Measurements from ENCODE around the gene OSBPL6. TPM values are rescaled to one million over a fixed set of nuclear protein-coding genes. Genes with fewer than 3 reads are reported as not detected.
A peak's percentile ranks its signal among the peaks of the same experiment; 100 is the strongest.
"Not testable (repeated sequence)": the region's sequence is repeated elsewhere in the genome, so short reads cannot be mapped to it uniquely, and the experiment has no call there.

The OSBPL6 gene
- total RNA-seq, 1 donor from 2014 or later = 1.8 TPM

- peaks cover 11% of the 10 kb centered on the region for H3K27me3 Mint-ChIP-seq (ENCODE audit: low read depth)
- H3K36me3 Mint-ChIP-seq (ENCODE audit: low read depth); H3K4me1 Mint-ChIP-seq (ENCODE audit: low read depth); DNase-seq (ENCODE audit: low spot score); intact Hi-C loops (cut with micrococcal nuclease); H3K9me3 Mint-ChIP-seq; H3K4me3 Mint-ChIP-seq (ENCODE audit: low read depth); H3K27ac Mint-ChIP-seq: not testable (repeated sequence)
Observed at GRCh38 chr2:178180648-178181047, 13.7 kb upstream of the OSBPL6 start.

GRCh38 chr2:178187861-178188260 is 6.5 kb upstream of the OSBPL6 start:
- Mint-ChIP-seq H3K9me3 (no peaks in the 10 kb centered on the region), H3K4me1 (ENCODE audit: low read depth) (peaks cover 6% of the 10 kb centered on the region), H3K4me3 (ENCODE audit: low read depth) (no peak overlapping the region), H3K27ac (no peak overlapping the region), H3K36me3 (ENCODE audit: low read depth) (no peaks in the 10 kb centered on the region), H3K27me3 (ENCODE audit: low read depth) (peaks cover 32% of the 10 kb centered on the region)
- DNase-seq (ENCODE audit: low spot score) = no peak
- intact Hi-C loops (cut with micrococcal nuclease) = no loop called here

DNA sequence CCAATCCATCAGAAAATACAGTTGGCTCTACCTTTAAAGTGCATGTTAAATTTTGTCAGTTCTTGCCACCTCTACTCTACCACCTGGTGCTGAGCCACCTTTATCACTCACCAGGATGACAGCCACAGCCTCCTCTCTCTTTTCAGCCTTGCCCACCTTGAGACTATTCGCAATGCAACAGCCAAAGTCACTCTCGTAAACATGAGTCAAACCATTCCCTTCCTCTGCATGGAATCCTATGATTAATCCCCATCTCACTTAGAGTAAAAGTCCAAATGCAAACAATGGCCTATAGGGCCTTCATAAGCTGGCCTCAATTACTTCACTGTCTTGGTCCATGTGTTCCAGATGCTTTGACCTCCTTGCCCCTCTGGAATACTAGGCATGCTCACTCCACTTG is 5.8 kb upstream of the OSBPL6 start:
- no peak for DNase-seq (ENCODE audit: low spot score)
- Mint-ChIP-seq H3K4me1 (ENCODE audit: low read depth) (peaks cover 6% of the 10 kb centered on the region), H3K9me3 (no peaks in the 10 kb centered on the region), H3K27me3 (ENCODE audit: low read depth) (peaks cover 38% of the 10 kb centered on the region), H3K36me3 (ENCODE audit: low read depth) (no peaks in the 10 kb centered on the region), H3K4me3 (ENCODE audit: low read depth) (no peak overlapping the region), H3K27ac (no peak overlapping the region)
- intact Hi-C loops (cut with micrococcal nuclease) = no loop called here

DNA sequence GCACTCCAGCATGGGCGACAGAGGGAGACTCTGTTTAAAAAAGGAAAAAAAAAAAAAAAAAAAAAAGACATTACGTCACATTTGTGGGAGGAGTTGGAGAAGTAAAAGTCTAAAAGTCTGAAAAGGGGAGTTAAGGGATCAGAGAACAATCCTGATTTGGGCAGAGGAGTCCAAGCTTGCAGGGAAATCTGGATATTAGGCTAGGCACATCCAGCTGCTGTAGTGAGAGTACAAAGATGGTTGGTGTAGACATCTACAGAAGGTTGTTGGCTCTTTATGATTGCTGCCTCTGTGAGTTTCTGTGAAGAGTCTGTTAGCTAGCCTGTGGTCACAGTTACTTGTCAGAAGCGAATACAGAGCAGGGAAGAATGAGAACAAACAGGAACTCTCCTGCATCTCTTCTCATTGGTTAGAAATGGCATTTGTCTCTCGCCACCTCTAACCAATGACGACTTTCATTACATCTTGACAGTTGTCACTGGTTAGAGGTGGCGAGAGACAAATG is 3.3 kb upstream of the OSBPL6 start:
- Mint-ChIP-seq H3K27me3 (ENCODE audit: low read depth) (peaks cover 40% of the 10 kb centered on the region), H3K9me3 (no peaks in the 10 kb centered on the region), H3K36me3 (ENCODE audit: low read depth) (no peaks in the 10 kb centered on the region), H3K4me1 (ENCODE audit: low read depth) (peaks cover 11% of the 10 kb centered on the region), H3K27ac (peak overlapping the region; percentile 44), H3K4me3 (ENCODE audit: low read depth) (peak overlapping the region; percentile 9)
- DNase-seq (ENCODE audit: low spot score) = peak; percentile 10
- intact Hi-C loops (cut with micrococcal nuclease) = loop anchor here (10.0 kb wide), 1 partner anchor 224 kb away; no protein-coding TSS in a partner anchor

- Mint-ChIP-seq H3K36me3 (ENCODE audit: low read depth) (no peaks in the 10 kb centered on the region), H3K9me3 (no peaks in the 10 kb centered on the region), H3K4me3 (ENCODE audit: low read depth) (no peak overlapping the region), H3K27me3 (ENCODE audit: low read depth) (peaks cover 40% of the 10 kb centered on the region), H3K4me1 (ENCODE audit: low read depth) (peaks cover 11% of the 10 kb centered on the region), H3K27ac (no peak overlapping the region)
- no peak for DNase-seq (ENCODE audit: low spot score)
- intact Hi-C loops (cut with micrococcal nuclease) = loop anchor here (10.0 kb wide), 1 partner anchor 223 kb away; no protein-coding TSS in a partner anchor
Observed at GRCh38 chr2:178191511-178191910, 2.8 kb upstream of the OSBPL6 start.

GRCh38 chr2:178193496-178193822 is 853 bp upstream of the OSBPL6 start:
- DNase-seq (ENCODE audit: low spot score) = no peak
- Mint-ChIP-seq H3K4me1 (ENCODE audit: low read depth) (peaks cover 15% of the 10 kb centered on the region), H3K9me3 (no peaks in the 10 kb centered on the region), H3K4me3 (ENCODE audit: low read depth) (peak overlapping the region; percentile 71), H3K36me3 (ENCODE audit: low read depth) (no peaks in the 10 kb centered on the region), H3K27me3 (ENCODE audit: low read depth) (peaks cover 54% of the 10 kb centered on the region), H3K27ac (no peak overlapping the region)
- intact Hi-C loops (cut with micrococcal nuclease) = loop anchor here (10.0 kb wide), 1 partner anchor 221 kb away; no protein-coding TSS in a partner anchor

GRCh38 chr2:178194600-178195389 is 483 bp downstream of the OSBPL6 start:
- no peak overlapping the region for H3K27ac Mint-ChIP-seq
- intact Hi-C loops (cut with micrococcal nuclease) = loop anchor here (2.0 to 10.0 kb wide), 2 partner anchors 82 to 220 kb away; partner anchors contain the start of gene RBM45
- H3K9me3 Mint-ChIP-seq = no peaks in the 10 kb centered on the region
- no peaks in the 10 kb centered on the region for H3K36me3 Mint-ChIP-seq (ENCODE audit: low read depth)
- no peak for DNase-seq (ENCODE audit: low spot score)
- H3K4me1 Mint-ChIP-seq (ENCODE audit: low read depth) = peaks cover 15% of the 10 kb centered on the region
- H3K4me3 Mint-ChIP-seq (ENCODE audit: low read depth) = peak overlapping the region; percentile 70
- peaks cover 65% of the 10 kb centered on the region for H3K27me3 Mint-ChIP-seq (ENCODE audit: low read depth)

- Mint-ChIP-seq H3K4me3 (ENCODE audit: low read depth) (peak overlapping the region; percentile 70), H3K9me3 (no peaks in the 10 kb centered on the region), H3K27me3 (ENCODE audit: low read depth) (peaks cover 67% of the 10 kb centered on the region), H3K27ac (no peak overlapping the region), H3K4me1 (ENCODE audit: low read depth) (peaks cover 15% of the 10 kb centered on the region), H3K36me3 (ENCODE audit: low read depth) (no peaks in the 10 kb centered on the region)
- no peak for DNase-seq (ENCODE audit: low spot score)
- intact Hi-C loops (cut with micrococcal nuclease) = loop anchor here (2.0 to 10.0 kb wide), 2 partner anchors 83 to 219 kb away; partner anchors contain the start of gene RBM45
Observed at GRCh38 chr2:178195390-178196166, 1.3 kb downstream of the OSBPL6 start.

DNA sequence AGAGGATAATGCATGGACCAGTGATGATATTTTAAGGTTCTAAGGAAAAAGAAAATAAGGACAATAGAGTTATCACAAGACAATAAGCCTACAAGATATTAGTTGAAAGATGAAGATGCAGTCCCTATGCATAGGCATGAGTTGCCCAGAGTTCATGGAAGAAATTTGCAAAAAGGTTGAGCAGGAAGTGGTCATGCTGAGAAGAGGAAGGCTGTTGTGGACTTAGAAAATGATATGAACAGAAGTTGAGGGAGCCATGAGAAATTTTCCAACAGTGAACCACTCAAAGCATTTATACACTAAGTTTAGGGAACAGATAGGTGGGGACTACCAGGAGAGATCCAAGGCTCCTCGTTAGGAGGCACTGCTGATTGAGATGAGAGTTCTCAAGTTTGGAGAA is 3.5 kb downstream of the OSBPL6 start:
- intact Hi-C loops (cut with micrococcal nuclease) = loop anchor here (10.0 kb wide), 1 partner anchor 217 kb away; no protein-coding TSS in a partner anchor
- peaks cover 49% of the 10 kb centered on the region for H3K27me3 Mint-ChIP-seq (ENCODE audit: low read depth)
- no peak for DNase-seq (ENCODE audit: low spot score)
- H3K36me3 Mint-ChIP-seq (ENCODE audit: low read depth) = no peaks in the 10 kb centered on the region
- peaks cover 10% of the 10 kb centered on the region for H3K4me1 Mint-ChIP-seq (ENCODE audit: low read depth)
- no peak overlapping the region for H3K27ac Mint-ChIP-seq
- H3K4me3 Mint-ChIP-seq (ENCODE audit: low read depth) = no peak overlapping the region
- H3K9me3 Mint-ChIP-seq = no peaks in the 10 kb centered on the region

DNA sequence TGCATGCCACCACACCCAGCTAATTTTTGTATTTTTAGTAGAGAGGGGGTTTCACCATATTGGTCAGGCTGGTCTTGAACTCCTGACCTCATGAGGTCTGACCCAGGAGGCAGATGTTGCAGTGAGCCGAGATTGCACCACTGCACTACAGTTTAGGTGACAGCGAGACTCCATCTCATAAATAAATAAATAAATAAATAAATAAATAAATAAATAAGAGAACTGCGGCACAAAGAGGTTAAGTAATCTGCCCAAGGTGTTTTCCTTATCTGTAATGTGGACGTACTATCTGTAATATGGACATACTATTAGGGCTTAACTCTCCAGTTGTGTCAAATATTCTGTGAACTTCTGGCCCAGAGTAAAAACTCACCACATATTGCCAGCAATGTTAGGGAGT is 4.1 kb downstream of the OSBPL6 start:
- H3K4me3 Mint-ChIP-seq (ENCODE audit: low read depth) = not testable (repeated sequence)
- H3K27me3 Mint-ChIP-seq (ENCODE audit: low read depth) = peaks cover 42% of the 10 kb centered on the region

DNA sequence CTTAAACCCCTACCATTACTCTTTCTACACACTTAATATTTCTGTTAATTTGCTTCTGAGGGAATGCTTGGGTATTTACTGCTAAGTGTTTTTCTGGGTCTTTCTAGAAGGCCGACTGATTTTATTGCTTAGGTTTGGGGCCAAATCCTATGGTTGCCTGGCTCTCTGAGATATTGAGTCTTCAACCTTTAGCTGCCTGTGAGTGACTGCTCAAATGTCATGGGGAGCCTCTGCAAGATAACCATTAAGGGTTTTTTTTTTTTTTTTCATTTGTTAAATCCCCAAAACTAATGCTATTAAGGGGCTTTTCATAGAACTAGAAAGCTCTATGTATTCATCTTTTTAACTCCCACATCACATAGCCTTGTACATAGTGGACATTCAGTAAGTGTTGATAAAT is 5.0 kb downstream of the OSBPL6 start:
- Mint-ChIP-seq H3K4me3 (ENCODE audit: low read depth) (no peak overlapping the region), H3K4me1 (ENCODE audit: low read depth) (peaks cover 9% of the 10 kb centered on the region), H3K36me3 (ENCODE audit: low read depth) (no peaks in the 10 kb centered on the region), H3K9me3 (no peaks in the 10 kb centered on the region), H3K27me3 (ENCODE audit: low read depth) (peaks cover 41% of the 10 kb centered on the region), H3K27ac (no peak overlapping the region)
- DNase-seq (ENCODE audit: low spot score) = no peak
- intact Hi-C loops (cut with micrococcal nuclease) = loop anchor here (10.0 kb wide), 1 partner anchor 215 kb away; no protein-coding TSS in a partner anchor

More for the DNA sequence above, 4.1 kb downstream of the OSBPL6 start:
- not testable (repeated sequence) for H3K36me3 Mint-ChIP-seq (ENCODE audit: low read depth); H3K9me3 Mint-ChIP-seq; H3K27ac Mint-ChIP-seq; DNase-seq (ENCODE audit: low spot score)
- H3K4me1 Mint-ChIP-seq (ENCODE audit: low read depth) = peaks cover 11% of the 10 kb centered on the region
- intact Hi-C loops (cut with micrococcal nuclease) = loop anchor here (10.0 kb wide), 1 partner anchor 216 kb away; no protein-coding TSS in a partner anchor

DNA sequence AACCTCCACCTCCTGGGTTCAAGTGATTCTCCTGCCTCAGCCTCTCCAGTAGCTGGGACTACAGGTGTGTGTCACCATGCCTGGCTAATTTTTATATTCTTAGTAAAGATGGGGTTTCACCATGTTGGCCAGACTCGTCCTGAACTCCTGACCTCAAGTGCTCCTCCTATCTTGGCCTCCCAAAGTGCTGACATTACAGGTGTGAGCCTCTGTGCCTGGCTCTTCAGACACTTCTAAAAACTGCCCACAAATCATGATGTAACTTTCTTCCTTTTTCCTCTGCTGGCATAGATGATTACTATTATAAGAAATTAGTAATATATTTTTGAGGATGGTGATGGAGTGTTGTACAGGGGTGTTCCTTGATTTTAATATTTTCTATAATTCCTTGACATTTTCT is 6.0 kb downstream of the OSBPL6 start:
- Mint-ChIP-seq H3K27ac (no peak overlapping the region), H3K4me3 (ENCODE audit: low read depth) (no peak overlapping the region), H3K36me3 (ENCODE audit: low read depth) (no peaks in the 10 kb centered on the region), H3K9me3 (no peaks in the 10 kb centered on the region), H3K27me3 (ENCODE audit: low read depth) (peaks cover 46% of the 10 kb centered on the region), H3K4me1 (ENCODE audit: low read depth) (peaks cover 7% of the 10 kb centered on the region)
- no peak for DNase-seq (ENCODE audit: low spot score)
- intact Hi-C loops (cut with micrococcal nuclease) = no loop called here
